Ramos (cell line): Measurements from ENCODE around the gene CPNE7.

ENCODE experiments used
- in situ Hi-C: fragments of 300-500 bp; cut with MboI; formaldehyde crosslinking; loops from one replicate; pipeline ENCODE4 v1.14.3; 2022; ENCODE audit warnings: low sequenced_read_pairs; ENCODE audit not compliant: unreplicated experiment

Gene CPNE7

GRCh38 chr16:89599902-89600301, 24.3 kb downstream of the CPNE7 start:
- in situ Hi-C loops, result no loop called here

- in situ Hi-C loops, result no loop called here
These were observed 24.9 kb downstream of the CPNE7 start for GRCh38 chr16:89600427-89600826.

GRCh38 chr16:89600956-89601355, 25.4 kb downstream of the CPNE7 start:
- in situ Hi-C loops, result no loop called here

GRCh38 chr16:89601906-89602272, 26.3 kb downstream of the CPNE7 start:
- in situ Hi-C loops, result no loop called here

DNA sequence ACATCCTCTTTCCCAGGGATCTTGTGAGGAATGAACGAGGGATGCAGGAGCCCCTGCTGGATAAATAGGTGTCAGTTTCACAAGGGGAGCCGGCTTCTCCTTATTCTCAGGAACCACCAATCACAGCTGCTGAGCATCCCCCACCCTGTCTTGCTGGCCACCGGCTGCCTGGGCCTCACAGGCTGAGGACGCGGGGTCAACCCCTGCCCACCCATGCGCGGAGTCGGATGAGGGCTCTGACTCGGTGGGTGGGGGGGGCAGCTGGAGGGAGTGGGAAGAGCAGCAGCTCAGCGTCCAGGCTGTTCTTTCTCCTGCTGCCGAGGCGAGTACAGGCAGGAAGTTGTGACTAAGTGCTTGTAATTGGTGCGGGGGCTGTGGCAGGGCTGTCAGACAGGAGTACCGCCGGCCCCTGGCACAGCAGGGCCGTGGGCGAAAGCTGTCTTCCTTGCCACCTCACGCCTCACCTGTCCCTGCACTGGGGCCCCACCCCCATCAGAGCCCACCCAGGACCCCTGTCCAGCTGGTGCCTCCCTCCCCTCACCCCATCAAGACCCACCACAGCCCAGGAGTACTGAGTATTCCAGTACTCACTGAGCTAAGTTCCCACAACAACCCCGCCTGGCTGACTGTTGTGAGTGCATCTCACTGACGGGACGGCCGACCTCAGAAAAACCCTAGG, 26.9 kb downstream of the CPNE7 start:
- in situ Hi-C loops, result no loop called here

GRCh38 chr16:89602952-89603590, 27.5 kb downstream of the CPNE7 start:
- in situ Hi-C loops, result no loop called here

- in situ Hi-C loops, result no loop called here
These were observed 29.2 kb downstream of the CPNE7 start for GRCh38 chr16:89604764-89605163.

DNA sequence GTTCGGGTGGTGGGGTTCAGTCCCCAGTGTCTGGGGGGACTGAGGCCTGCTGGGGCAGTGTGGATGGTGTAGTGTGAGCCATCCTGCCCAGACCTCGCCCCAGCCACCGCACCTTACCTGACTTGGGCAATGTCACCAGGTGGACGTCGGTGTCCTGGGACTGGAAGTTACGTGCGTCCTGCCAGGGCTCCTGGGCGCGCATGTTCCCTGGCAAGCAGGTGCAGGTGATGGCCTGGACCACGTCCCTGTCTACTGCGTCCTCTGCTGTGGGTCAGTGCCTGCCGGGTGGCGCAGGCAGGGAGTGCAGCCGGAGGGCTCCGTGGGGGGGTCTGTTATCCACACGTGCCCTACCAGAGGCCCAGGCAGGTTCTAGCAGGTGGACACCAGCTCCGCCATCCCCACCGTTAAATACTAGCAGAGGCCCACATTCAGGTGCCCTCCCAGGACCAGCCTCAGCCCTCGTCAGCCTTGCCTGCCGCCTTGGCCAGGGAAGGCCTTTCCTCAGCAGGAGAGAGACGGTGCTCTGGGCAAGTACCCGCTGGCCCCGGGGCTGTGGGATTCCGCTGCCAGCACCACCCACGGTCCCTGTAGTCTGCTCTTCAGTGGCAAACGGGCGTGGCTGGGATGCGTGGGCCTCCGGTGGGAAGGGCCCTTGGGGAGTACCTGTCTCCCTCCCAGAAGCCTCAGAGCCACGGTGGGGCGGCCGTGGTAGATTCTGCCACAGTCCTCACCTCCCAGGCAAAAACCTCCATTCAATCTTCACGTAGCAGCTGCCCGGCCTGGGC, 29.8 kb downstream of the CPNE7 start:
- in situ Hi-C loops, result no loop called here

- in situ Hi-C loops, result no loop called here
These were observed 30.4 kb downstream of the CPNE7 start for GRCh38 chr16:89606006-89606405.

DNA sequence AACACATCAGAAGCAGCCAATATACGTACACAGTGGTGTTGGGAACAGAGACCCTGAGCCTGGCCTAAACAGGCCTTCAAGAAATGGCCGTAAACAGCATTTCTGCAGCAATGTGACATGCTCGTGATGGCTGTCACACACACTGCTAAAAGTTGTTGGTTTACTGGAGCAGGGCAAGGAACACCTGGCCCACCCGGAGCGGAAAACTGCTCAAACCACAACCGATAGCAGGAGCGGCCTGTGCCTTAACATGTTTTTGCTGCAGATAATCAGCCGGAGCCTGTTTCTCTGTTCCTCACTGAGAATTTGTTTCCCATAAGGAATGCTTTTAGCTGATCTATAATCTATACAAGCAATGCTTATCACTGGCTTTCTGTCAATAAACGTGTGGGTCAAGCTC, 31.9 kb downstream of the CPNE7 start:
- in situ Hi-C loops, result no loop called here

DNA sequence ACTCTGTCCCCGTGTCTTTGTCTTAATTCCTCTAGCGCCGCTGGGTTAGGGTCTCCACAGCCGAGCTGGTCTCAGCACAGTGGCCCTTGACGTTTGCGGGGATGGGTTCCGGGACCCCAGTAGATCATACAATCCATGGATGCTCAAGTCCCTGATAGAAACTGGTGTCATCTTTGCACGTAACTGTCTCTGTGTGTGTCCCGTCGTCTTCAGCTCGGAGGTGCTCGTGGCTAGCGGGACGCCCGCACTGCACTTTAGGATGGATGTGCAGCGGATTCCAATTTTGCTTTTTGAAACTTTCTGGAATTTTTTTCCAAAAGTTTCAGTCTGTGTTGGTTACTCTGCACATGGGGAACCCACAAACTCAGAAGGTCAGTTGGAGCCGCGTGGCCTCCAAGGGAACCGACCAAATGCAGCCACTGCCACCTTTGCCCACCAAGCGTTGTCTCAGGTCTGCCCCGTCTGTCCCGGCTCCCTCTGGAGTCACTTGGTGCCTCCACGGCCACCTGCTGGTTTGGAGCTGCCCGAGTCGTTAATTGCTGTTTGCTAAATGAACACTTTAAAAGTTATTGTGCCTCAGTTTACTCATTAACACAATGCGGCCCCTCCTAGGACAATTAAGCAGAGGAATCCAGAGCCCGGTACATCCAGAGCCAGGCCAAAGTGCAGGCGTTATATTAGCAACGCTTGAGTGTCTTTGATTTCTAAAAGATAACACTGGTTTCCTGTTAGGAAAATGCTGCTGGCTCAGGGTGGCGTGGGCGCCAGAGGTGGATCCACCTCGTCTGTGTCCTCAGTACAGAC, 32.6 kb downstream of the CPNE7 start:
- in situ Hi-C loops, result no loop called here

- in situ Hi-C loops, result no loop called here
These were observed 34.5 kb downstream of the CPNE7 start for GRCh38 chr16:89610108-89610453.

GRCh38 chr16:89612415-89613166, 37.0 kb downstream of the CPNE7 start:
- in situ Hi-C loops, result no loop called here

DNA sequence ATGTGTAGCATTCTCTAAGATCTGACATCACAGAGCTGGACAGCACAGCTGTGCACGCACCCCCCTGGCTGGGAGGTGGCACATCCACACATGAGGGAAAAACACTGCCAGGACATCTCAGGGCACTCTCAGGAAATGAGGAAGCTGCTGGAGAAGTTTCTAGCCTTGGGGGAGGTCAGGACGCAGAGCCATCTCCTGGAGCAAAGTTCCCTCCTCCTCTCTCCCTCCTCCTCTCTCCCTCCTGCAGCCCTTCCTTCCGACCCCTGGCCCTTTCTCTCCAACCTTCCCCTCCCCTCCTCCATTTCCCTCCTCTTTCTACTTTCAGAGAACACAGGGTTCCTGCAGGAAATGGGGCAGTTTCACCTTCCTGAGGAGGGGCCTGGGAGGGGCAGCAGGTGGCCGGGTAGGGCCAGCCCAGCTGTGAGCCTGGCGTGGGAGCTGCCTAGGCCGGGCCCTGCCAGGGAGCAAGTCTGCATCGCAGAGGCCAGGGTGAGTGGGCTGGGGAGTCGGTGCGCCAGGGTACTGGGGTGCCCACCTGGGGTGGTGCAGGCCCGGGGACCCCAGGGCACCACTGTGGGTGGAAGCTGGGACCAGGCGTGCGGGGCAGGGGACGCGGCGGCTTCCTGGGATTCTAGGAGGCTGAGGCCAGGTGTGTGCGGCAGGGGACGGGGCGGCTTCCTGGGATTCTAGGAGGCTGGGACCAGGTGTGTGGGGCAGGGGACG, 37.8 kb downstream of the CPNE7 start, which contains the start of gene DPEP1:
Gene DPEP1, plus strand, starts transcription at position 412 of the 723 bp plus-strand sequence. CDS start 16,769 bp downstream, outside the sequence.
- in situ Hi-C loops, result no loop called here

GRCh38 chr16:89613954-89614459, 38.4 kb downstream of the CPNE7 start:
- in situ Hi-C loops, result no loop called here

- in situ Hi-C loops, result no loop called here
These were observed 39.6 kb downstream of the CPNE7 start for GRCh38 chr16:89615176-89615575.

- in situ Hi-C loops, result no loop called here
These were observed 40.1 kb downstream of the CPNE7 start for GRCh38 chr16:89615596-89616090.

- in situ Hi-C loops, result no loop called here
These were observed 41.1 kb downstream of the CPNE7 start for GRCh38 chr16:89616623-89617022.

GRCh38 chr16:89617036-89617435, 41.5 kb downstream of the CPNE7 start:
- in situ Hi-C loops, result no loop called here
